Skeletal muscle satellite cell (primary cell): Measurements from ENCODE around the gene CLEC4F.

ENCODE experiments used
- H3K27me3 ChIP-seq: 2 replicates; pipeline ENCODE4 v1.7.0; 2013; ENCODE audit warnings: low read length; ENCODE audit not compliant: control insufficient read depth, insufficient read depth
- H3K36me3 ChIP-seq: 2 replicates; pipeline ENCODE4 v1.7.0; 2013; ENCODE audit warnings: mild to moderate bottlenecking, control low read depth, low read length; ENCODE audit not compliant: insufficient read depth
- H3K4me1 ChIP-seq: 2 replicates; pipeline ENCODE4 v1.7.0; 2013; ENCODE audit warnings: low read length; ENCODE audit not compliant: control insufficient read depth, insufficient read depth
- H3K4me2 ChIP-seq: 2 replicates; pipeline ENCODE4 v1.7.0; 2013; ENCODE audit warnings: mild to moderate bottlenecking, low read length
- H3K4me3 ChIP-seq: 2 replicates; pipeline ENCODE4 v1.7.0; 2013; ENCODE audit warnings: low read length
- H3K9ac ChIP-seq: 2 replicates; pipeline ENCODE4 v1.7.0; 2013; ENCODE audit warnings: mild to moderate bottlenecking, low read depth, low read length, moderate library complexity
- H3K9me3 ChIP-seq: replicated peaks from 2 replicates; pipeline ENCODE4 v1.7.0; 2013; ENCODE audit warnings: mild to moderate bottlenecking, control low read depth, low read length

The CLEC4F gene

GRCh38 chr2:70823249-70823648 is 2.9 kb upstream of the CLEC4F start:
- Histone ChIP-seq H3K4me2 (no peak overlapping the region), H3K36me3 (no peaks in the 10 kb centered on the region), H3K4me1 (no peaks in the 10 kb centered on the region), H3K4me3 (no peak overlapping the region), H3K9ac (no peak overlapping the region), H3K9me3 (no peaks in the 10 kb centered on the region), H3K27me3 (peaks cover 22% of the 10 kb centered on the region)

GRCh38 chr2:70822843-70823242 is 2.4 kb upstream of the CLEC4F start:
- no peak overlapping the region for H3K4me2 ChIP-seq
- no peak overlapping the region for H3K4me3 ChIP-seq

GRCh38 chr2:70817284-70817954 is 3.0 kb downstream of the CLEC4F start:
- Histone ChIP-seq H3K27me3 (peaks cover 44% of the 10 kb centered on the region), H3K4me1 (no peaks in the 10 kb centered on the region)

More at GRCh38 chr2:70822843-70823242, 2.4 kb upstream of the CLEC4F start:
- no peaks in the 10 kb centered on the region for H3K36me3 ChIP-seq
- peaks cover 23% of the 10 kb centered on the region for H3K27me3 ChIP-seq
- no peak overlapping the region for H3K9ac ChIP-seq
- no peaks in the 10 kb centered on the region for H3K4me1 ChIP-seq
- no peaks in the 10 kb centered on the region for H3K9me3 ChIP-seq

GRCh38 chr2:70816726-70817125 is 3.7 kb downstream of the CLEC4F start:
- Histone ChIP-seq H3K9ac (no peak overlapping the region), H3K27me3 (peaks cover 48% of the 10 kb centered on the region), H3K36me3 (no peaks in the 10 kb centered on the region), H3K4me1 (no peaks in the 10 kb centered on the region), H3K9me3 (no peaks in the 10 kb centered on the region), H3K4me3 (no peak overlapping the region), H3K4me2 (no peak overlapping the region)

More at GRCh38 chr2:70817284-70817954, 3.0 kb downstream of the CLEC4F start:
- Histone ChIP-seq H3K4me2 (no peak overlapping the region), H3K9me3 (no peaks in the 10 kb centered on the region), H3K36me3 (no peaks in the 10 kb centered on the region), H3K9ac (no peak overlapping the region), H3K4me3 (no peak overlapping the region)

- Histone ChIP-seq H3K4me2 (no peak overlapping the region), H3K4me1 (no peaks in the 10 kb centered on the region), H3K36me3 (no peaks in the 10 kb centered on the region), H3K4me3 (no peak overlapping the region), H3K9me3 (no peaks in the 10 kb centered on the region), H3K9ac (no peak overlapping the region), H3K27me3 (peaks cover 31% of the 10 kb centered on the region)
Measured at GRCh38 chr2:70808983-70809958, 11.1 kb downstream of the CLEC4F start.

- Histone ChIP-seq H3K4me3 (no peak overlapping the region), H3K9ac (no peak overlapping the region), H3K4me1 (no peaks in the 10 kb centered on the region), H3K9me3 (no peaks in the 10 kb centered on the region), H3K27me3 (peaks cover 26% of the 10 kb centered on the region), H3K4me2 (no peak overlapping the region), H3K36me3 (no peaks in the 10 kb centered on the region)
Measured at GRCh38 chr2:70807828-70808118, 12.6 kb downstream of the CLEC4F start.

GRCh38 chr2:70807102-70807827 is 13.1 kb downstream of the CLEC4F start:
- H3K4me1 ChIP-seq: no peaks in the 10 kb centered on the region
- peaks cover 25% of the 10 kb centered on the region for H3K27me3 ChIP-seq
- no peaks in the 10 kb centered on the region for H3K9me3 ChIP-seq
- H3K9ac ChIP-seq: no peak overlapping the region
- H3K4me3 ChIP-seq: no peak overlapping the region
- no peak overlapping the region for H3K4me2 ChIP-seq
- no peaks in the 10 kb centered on the region for H3K36me3 ChIP-seq

GRCh38 chr2:70806620-70807019 is 13.8 kb downstream of the CLEC4F start:
- no peak overlapping the region for H3K4me2 ChIP-seq
- H3K36me3 ChIP-seq: no peaks in the 10 kb centered on the region
- no peaks in the 10 kb centered on the region for H3K9me3 ChIP-seq
- no peak overlapping the region for H3K4me3 ChIP-seq
- peaks cover 28% of the 10 kb centered on the region for H3K27me3 ChIP-seq
- no peak overlapping the region for H3K9ac ChIP-seq
- no peaks in the 10 kb centered on the region for H3K4me1 ChIP-seq

- Histone ChIP-seq H3K9me3 (no peaks in the 10 kb centered on the region), H3K4me2 (no peak overlapping the region), H3K9ac (no peak overlapping the region), H3K4me3 (no peak overlapping the region), H3K36me3 (no peaks in the 10 kb centered on the region), H3K4me1 (no peaks in the 10 kb centered on the region), H3K27me3 (peaks cover 27% of the 10 kb centered on the region)
Measured at GRCh38 chr2:70806013-70806412, 14.4 kb downstream of the CLEC4F start.

- no peak overlapping the region for H3K4me3 ChIP-seq
- peaks cover 16% of the 10 kb centered on the region for H3K27me3 ChIP-seq
- H3K9me3 ChIP-seq: no peaks in the 10 kb centered on the region
- H3K9ac ChIP-seq: no peak overlapping the region
- no peak overlapping the region for H3K4me2 ChIP-seq
- no peaks in the 10 kb centered on the region for H3K4me1 ChIP-seq
- H3K36me3 ChIP-seq: no peaks in the 10 kb centered on the region
Measured at GRCh38 chr2:70801607-70802263, 18.7 kb downstream of the CLEC4F start.

GRCh38 chr2:70799706-70800105 is 20.7 kb downstream of the CLEC4F start:
- H3K9me3 ChIP-seq: no peaks in the 10 kb centered on the region
- H3K4me3 ChIP-seq: no peak overlapping the region
- H3K4me2 ChIP-seq: no peak overlapping the region
- H3K27me3 ChIP-seq: peaks cover 16% of the 10 kb centered on the region
- H3K4me1 ChIP-seq: no peaks in the 10 kb centered on the region
- no peak overlapping the region for H3K9ac ChIP-seq
- no peaks in the 10 kb centered on the region for H3K36me3 ChIP-seq
